AML-193 (cell line): ENCODE measurements around the gene MYOM1.

Source experiments
- DNase-seq, 2 experiments: peaks; one replicate each; lab custom pipeline; 2025; lab: John Stamatoyannopoulos, UW

The MYOM1 gene

DNA sequence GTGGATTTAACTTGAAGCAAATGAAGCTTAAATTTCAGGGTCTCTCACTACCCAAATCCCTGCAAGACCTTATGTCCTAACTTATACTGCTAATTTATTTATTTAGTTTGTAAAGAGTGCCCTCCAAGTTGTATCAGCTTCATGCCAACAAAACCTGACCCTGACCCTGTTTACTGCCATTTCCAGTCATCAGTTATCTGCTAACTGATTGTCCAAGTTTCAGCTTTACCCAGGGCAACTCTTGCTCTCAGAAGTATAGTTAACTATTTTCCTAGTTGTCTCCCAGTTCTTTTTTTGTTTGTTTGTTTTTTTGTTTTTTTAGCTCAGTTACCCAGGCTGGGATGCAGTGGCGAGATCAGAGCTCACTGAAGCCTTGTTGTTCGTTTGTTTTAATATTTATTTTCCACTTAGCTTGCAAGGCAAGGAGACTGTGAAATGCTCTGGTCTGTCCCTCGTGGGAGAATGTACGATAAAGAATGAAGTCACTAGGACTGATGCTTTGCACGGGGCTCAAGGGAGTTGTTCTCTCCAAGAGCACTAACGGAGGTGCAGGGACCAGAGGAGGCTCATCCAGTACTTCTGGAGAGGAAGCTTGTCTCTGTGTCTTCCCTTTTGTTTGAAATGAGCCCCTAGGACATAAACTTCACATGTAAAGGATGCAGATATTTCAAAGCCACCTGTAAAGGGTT lies 35.3 kb downstream of the MYOM1 start:
- no peak for DNase-seq

DNA sequence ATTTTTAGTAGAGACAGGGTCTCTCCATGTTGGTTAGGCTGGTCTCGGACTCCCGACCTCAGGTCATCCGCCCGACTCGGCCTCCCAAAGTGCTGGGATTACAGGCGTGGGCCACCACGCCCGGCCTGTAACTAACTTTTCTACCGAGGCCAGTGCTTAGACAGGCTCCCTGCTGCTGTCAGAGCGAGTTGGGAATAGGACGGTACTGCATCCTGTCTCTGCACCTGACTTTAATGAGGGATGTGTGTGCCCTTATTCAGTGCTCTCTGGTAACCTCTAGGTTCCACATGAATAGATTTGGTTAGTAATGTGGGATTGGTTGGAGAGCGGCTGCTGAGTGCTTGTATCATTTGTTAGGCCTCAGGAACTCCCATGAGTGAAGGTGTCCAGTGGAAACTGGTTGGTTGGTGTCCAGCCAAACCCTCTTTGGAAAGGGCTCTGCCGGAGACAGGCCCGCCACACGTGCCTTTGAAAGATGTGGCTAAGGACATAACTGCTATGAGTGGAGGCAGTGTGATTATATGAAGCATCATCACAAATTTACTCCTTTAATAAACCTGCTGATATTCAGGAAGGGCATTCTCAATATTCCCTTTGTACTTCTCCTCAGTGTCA lies 36.6 kb downstream of the MYOM1 start:
- no peak for DNase-seq

DNA sequence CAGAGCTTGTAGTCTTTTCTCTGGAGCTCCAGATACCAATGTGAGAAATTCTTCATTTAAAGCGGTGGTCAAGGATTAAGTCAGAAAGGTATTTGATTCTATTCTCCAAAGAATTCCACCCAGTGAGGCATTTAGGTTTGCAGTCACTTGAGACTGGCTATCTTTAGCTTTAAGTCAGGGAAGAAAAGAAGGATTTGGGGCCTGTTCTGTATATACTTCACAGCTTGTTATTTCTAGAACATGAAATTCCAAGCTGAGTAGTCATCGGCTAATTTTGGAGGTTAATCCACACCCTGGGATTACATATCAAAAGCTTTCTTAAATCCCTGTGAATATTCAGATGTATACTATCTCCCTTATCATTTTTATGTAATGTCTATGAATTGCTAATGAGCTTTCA lies 39.4 kb downstream of the MYOM1 start:
- no peak for DNase-seq

DNA sequence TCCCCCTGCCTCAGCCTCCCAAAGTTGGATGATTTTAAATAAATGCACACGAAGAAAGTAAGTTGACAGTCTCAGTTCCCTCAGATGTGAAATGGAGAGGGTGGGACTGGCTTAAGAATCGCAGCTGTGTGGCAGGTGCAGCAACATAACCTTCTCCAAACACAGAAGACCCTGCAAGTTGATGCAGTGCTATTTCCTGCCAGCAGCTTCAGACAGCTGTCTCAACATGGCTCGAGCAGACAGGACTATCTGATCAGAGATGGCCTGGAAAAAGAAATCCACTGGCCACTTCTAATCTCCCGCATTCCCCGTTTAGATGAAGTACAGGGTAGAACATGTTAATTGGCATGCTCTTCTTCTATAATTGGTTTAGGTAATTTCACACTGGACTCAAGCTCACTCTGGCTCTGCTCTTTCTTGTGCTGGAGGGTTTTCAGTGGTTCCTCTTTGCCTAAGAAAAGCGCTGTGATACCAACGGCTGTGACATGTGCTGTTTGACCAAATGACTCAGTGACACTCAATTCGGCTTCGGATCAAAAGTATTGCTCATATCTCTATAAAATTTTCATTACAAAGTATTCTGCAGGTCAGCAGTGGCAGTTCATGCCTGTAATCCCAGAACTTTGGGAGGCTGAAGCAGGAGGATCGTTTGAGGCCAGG lies 40.2 kb downstream of the MYOM1 start:
- DNase-seq, result no peak

DNA sequence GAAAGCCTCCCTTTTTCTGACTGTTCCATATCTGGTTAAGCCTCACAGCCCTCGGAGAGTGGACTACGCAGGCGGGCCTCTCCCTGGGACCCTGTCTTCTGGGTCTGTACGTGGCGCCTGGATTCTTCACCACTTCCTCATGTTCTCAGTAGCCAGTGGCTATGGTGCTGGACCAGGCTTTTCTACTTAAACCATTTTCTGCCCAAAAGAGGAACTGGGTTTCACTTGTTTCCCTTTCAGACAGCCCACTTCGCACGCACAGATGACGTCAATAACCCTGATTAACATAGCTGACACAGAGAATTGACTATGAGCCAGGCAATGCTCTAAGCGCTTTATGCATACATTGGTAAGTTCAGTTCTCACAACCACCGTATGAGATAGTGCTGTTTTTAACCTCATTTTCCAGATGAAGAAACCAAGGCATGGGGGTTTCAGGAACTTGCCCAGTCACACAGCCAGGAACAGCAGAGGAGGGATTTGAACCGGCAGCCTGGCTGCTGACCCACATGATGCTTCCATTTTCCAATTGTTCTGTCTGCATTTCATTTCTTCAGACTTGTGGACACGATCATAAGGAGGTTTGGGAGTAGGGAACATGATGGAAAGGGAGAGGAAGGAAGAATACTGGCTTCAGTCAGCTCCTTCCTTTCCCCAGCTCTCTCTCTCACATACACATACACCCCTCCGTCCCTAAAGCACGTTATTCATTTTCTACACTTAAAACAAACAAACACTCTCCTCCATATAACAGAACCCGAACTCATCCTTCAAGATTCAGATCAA lies 41.7 kb downstream of the MYOM1 start:
- peak; percentile 96 to 97 for DNase-seq

DNA sequence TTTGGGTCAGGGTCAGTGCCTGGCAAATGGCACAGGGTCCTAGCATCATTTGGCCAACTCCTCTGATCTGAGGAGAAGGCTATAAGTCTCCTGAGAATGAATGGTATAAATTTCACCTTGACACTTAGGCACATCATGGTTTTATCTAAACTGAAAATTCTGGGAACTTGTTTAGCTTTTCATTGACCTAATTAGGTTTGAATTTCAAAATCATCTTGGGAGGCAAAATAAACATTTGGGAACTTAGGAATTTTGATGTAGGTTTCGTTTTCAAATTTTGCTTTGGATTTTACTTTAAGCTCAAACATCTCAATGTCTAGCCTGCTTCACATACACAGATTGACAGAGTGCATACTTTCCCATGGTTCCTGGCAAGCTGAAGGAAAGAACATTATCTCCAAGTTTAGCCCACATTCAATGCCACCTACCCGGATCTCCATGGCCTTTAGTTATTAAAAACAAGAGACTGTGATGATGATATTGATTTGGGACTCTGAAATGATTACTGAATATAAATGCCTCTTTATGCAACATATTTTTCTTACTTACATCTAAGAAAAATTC lies 44.5 kb downstream of the MYOM1 start:
- DNase-seq, result no peak

DNA sequence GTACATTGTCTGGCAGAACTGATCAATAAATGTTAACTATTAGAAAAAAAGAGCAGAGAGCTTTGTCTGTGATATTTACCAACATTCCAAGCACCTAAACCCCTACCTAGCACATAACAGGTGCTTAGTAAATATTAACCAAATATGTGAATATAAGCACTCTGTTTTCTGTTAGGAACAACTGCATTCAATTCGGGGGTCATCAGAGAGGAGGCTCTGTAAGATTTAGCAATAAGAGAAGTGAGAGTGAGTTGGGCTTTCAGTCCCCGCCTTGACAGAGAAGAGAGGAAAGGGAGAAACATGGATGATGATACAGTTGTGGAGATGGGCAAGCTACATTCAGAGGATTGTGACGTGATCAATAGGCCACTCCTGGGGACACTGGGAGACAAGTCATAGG lies 47.7 kb downstream of the MYOM1 start:
- no peak for DNase-seq

DNA sequence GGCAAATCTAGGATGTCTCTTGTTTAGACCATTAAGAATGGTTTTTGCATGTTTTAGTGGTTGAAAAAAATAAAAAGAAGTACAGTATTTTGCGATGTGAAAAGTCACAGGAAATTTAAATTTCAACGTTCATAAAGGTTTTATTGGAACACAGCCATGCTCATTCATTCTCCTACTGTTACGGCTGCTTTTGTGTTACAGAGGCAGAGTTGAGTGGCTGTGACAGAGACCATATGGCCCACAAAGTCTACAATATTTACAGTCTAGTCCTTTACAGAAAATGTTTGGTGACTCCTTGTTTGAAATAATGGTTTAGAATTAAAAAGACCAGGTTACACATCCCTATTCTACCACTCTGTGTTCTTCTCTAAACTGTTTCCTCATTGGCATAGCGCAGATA lies 48.1 kb downstream of the MYOM1 start:
- no peak for DNase-seq

DNA sequence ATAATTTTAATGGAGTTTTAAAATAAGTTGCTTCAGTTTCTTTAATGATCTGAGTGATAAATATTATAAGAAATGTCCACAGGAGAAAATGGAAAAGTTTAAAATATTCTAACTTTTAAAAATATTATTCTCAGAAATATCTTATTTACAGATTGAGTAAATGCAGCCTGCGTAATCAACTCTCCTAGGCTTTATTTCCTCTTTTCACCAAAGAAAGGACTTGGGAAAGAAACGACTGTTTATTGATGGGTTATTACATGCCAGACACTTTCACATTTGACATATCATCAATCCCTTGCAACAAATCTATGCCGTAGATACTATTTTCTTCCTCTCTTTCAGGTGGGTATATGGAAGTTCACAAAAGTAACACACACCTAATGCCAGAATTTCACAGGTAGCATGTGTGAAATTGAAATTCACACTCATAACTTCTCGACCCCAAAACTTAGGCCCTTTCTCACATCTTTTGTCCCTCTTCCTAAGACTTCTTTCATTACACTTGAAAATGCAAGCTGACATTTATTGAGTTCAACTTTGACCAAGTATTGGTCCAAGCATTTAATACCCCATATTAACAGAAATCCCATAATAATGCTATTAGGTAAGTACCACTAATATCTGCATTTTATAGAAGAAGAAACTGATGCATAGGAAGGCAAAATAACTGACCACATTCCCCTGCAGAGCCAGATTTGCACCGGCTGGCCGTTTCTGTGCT lies 49.2 kb downstream of the MYOM1 start:
- peak in 1 of 2 experiments; percentile 20 for DNase-seq

DNA sequence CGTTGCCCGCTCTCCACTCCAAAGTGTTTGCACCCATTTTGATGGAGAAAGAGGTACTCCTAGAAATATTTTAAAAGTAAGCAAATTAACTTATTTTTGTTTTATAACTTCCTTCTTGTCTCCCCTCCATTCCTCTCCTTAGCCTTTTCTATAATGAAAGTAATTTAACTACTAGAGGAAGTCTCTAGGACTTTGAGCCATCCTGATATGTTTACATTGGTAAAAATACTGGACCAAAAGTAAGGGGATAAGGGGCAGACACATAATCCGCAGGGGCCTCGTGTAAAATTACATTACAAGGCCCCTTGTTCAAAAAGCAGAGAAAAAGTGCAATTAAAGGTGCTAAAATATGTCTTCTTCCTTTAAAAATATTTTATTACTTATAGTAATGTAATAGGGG lies 55.4 kb downstream of the MYOM1 start:
- no peak for DNase-seq

DNA sequence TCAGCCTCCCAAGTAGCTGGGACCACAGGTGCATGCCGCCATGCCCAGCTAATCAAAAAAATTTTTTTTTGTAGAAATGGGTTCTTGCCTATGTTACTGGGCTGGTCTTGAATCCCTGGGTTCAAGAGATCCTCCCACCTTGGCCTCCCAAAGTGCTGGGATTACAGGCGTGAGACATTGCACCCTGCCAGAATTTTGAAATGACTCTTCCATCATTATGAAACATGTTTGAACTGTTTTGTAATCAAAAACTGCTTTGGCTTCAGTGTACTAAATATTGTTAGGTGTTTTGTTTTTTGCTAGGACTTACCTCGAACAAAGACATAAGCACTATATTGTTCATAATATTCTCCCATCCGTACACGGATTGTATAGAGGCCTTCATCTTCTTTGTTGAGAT lies 55.8 kb downstream of the MYOM1 start:
- no peak for DNase-seq

DNA sequence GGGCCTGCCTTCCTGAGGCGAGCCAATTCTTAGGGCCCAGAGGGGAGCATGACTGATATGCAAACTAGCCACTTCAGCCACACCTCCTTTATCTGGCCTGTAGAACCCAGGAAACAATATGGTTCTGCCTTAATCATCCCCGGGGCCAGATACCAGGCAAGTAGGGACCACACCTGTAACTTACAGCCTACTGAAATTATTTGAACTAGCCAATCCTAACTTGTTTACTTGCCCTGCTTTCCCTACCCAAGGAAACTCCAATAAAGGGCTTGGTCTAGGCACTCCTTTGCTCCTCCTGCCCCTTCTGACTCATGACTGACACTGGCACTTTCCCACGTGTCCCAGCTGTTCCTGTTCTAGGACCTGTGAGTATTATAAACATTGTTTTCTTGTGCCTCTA lies 57.6 kb downstream of the MYOM1 start:
- DNase-seq, result no peak

DNA sequence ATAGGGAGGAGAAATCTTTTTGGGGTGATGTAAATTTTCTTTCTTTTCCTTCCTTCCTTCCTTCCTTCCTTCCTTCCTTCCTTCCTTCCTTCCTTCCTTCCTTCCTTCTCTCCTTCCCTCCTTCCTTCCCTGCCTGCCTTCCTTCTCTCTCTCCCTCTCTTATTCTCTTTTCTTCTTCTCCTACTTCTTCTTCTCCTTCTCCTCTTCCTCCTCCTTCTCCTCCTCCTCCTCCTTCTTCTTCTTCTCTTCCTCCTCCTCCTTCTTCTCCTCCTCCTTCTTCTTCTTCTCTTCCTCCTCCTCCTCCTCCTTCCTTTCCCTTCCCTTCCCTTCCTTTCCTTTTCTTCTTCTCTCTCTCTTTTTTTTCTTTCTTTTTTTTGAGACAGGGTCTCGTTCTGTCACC lies 59.9 kb downstream of the MYOM1 start:
- no peak for DNase-seq

DNA sequence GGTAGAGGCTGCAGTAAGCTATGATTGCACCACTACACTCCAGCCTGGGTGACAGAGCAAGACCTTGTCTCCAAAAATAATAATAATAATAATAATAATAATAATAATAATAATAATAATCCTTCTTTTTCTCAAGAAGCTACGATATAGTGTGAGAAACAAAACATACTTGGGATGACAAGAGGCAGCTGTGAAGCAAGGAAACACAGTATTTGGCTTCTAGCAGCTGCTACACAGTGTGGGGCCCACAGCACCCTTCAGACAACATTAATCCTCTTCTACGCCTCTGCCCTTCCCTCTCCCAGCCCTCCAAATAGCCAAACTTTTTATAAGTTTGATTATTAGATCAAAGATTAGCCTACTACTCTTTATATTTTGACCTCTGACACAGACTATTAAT lies 62.2 kb downstream of the MYOM1 start:
- no peak for DNase-seq

DNA sequence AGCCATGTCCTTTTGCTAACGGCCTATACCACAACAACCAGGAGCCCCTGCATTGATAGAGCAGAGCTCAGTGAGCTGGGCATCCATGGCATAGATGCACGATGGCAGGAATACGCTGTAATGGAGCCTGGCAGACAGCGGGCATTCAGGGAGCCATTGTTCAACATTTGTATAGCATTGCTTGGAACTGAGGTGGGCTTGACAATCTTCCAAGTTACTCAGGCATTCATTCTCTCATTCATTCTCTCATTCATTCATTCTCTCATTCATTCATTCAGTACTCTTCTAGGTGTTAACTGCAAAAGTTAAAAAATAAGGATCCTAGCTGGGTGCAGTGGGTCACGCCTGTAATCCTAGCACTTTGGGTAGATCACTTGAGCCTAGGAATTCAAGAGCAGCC lies 62.7 kb downstream of the MYOM1 start:
- no peak for DNase-seq

DNA sequence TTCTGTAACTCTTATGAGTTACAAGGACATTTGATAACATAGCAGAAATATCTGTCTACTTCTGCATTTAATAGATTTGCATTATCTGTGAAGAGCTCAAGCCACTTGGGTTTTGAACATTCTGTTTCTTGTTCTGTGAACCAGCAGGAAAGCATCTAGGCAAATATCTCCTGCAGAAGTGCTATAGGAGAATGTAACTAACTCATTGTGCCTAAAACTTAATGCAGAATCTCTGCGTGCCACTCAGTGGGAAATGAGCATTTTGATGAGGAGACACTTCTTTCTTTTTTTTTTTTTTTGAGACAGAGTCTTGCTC lies 63.5 kb downstream of the MYOM1 start:
- no peak for DNase-seq

DNA sequence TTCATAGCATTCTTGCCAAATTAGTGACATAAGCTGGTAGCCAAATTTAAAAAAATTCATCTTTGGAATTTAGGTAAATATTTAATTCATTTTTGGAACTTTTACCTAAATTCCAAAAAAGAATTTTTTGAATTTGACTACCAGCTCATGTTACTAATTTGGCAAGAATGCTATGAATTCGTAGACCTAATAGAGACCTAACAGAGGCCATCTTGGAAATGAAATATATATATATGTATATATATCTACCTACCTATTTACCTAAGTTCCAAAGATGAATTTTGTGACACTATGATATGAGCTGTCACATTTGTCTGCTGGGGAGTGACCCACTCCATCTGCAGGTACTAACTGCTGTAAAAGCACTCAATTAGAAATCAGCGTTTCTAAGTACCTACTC lies 65.6 kb downstream of the MYOM1 start:
- no peak for DNase-seq

DNA sequence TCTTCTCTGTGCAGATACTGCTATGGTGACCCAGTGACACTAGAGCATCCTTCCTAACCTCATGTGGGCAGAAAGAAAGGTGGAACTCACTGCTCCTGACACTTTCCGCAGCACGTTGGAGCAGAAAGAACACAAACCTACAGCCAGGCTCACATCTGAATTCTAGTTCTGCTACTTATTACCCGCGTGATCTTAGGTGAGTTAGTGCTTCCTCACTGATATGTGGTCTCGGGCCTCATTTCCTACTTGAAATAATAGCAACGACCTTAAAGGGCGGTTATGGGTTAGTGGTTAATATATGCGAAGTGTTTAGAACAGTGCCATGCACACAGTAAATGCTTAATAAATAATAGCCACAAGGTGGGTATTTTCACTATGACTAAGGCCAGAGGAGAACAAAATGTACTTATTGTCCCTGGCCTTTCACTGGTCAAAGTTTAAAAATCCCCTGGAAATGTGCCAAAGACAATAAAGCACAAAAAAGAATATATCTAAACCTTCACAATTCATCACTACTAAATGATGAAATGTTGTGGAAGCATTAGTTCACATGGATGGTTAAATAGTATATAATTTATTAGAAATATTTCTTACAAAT lies 66.6 kb downstream of the MYOM1 start:
- no peak for DNase-seq

DNA sequence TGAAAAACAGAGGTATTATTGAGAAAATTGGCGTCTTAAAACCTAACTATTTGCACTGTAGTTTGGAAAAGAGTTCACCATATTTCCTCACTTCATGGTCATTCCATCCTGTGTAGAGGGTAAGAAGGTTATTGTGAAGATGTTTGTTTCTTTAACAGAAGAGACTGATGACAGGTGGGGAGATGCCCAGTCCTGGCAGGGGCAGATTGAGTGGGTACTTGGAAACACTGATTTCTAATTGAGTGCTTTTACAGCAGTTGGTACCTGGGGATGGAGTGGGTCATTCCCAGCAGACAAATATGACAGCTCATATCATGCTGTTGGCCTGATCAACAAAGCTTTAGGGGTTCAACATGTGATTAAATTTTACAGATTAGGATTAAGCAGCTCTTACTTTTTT lies 67.5 kb downstream of the MYOM1 start:
- DNase-seq, result no peak

DNA sequence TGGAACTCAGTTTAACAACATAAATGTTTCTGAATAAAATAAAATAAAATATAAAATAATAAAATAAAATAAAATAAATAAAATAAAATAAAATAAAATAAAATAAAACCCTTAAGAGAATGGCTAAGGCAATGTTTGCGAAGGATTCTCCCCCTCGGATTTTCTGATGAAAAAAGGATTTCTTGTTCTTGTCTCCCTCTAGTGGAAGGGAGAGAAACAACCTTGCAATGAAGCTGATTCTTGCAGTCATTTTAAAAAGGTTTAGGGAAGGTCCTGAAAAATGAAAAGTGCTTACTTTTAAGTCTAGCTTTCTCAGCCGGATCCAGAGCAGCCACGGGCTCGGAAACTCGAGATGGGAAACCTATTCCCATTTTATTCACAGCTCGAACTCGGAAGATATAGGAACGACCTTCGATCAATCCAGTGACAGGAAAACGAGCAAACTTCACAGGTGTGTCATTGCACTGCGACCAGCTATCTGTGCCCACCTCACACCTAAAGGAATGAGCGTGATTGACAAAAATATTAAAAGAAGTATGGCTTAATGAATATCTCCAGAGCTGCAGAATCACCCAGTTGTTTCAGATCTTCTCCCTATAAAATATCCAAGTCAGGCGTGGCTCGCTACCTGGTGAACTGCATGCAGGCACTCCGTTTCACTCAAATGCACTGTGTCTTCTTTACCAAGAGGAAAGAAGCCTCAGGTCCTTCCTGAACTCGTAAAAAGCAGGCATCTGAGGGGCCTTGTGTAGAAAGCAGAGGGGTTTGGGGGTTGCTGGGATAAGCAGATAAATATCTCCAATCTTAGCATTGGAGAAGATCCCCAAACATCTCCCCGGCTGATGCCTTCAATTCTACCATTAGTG lies 68.1 kb downstream of the MYOM1 start:
- peak; percentile 54 to 58 for DNase-seq

DNA sequence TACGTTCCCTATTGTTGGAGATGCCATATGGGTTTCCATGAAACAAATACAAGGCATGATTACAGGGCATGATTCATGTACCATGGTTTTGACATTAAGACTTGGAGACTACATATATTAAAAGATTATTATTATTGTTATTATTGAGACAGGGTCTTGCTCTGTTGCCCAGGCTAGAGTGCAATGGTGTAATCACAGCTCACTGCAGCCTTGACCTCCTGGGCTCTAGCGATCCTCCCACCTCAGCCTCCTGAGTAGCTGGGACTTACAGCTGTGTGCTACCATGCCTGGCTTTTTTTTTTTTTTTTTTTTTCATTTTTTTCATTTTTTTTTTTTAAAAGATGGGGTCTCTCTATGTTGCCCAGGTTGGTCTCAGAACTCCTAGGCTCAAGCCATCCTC lies 69.1 kb downstream of the MYOM1 start:
- no peak for DNase-seq
